ENCODE data around the gene RBBP8NL. TPM values are rescaled to one million over a fixed set of nuclear protein-coding genes. Genes with fewer than 3 reads are reported as not detected.

The RBBP8NL gene
- total and polyA plus RNA-seq, 2 donors (not counting 1 experiment from before 2014, with no cell fraction given): not detected

- H4K20me1 ChIP-seq (ENCODE audit: control insufficient read depth, extremely low read depth, insufficient read depth, low read length): no peaks in the 10 kb centered on the region
- H3K9me3 ChIP-seq (ENCODE audit: control insufficient read depth, insufficient read depth, low read depth, low read length): no peaks in the 10 kb centered on the region
- H3K27ac ChIP-seq (ENCODE audit: insufficient read depth, low read length): no peak overlapping the region
- no peak overlapping the region for H3K9ac ChIP-seq (ENCODE audit: insufficient read depth, low read length)
- no peaks in the 10 kb centered on the region for H3K27me3 ChIP-seq (ENCODE audit: control insufficient read depth, insufficient read depth, low read length)
- H3K79me2 ChIP-seq (ENCODE audit: control insufficient read depth, insufficient read depth, low read length): no peaks in the 10 kb centered on the region
- no peaks in the 10 kb centered on the region for H3K36me3 ChIP-seq (ENCODE audit: control insufficient read depth, insufficient read depth, low read length)
- no peaks in the 10 kb centered on the region for H3K4me1 ChIP-seq (ENCODE audit: control insufficient read depth, extremely low read depth, insufficient read depth, low read length)
- no peak for DNase-seq (ENCODE audit: low read depth in 2 of 2)
- no peak overlapping the region for H3K4me2 ChIP-seq (ENCODE audit: extremely low read depth, insufficient read depth, low read length)
- H3K4me3 ChIP-seq (replicated peaks in 1 of 4; ENCODE audit: control extremely low read depth in 1 of 4, insufficient read depth in 1 of 4, low read depth in 3 of 4, low read length in 4 of 4): no peak overlapping the region
- TF ChIP-seq EZH2 (IDR thresholded peaks at IDR 0.05; ENCODE audit: low read length, missing control alignments): no peak
- TF ChIP-seq, protein P1, sequence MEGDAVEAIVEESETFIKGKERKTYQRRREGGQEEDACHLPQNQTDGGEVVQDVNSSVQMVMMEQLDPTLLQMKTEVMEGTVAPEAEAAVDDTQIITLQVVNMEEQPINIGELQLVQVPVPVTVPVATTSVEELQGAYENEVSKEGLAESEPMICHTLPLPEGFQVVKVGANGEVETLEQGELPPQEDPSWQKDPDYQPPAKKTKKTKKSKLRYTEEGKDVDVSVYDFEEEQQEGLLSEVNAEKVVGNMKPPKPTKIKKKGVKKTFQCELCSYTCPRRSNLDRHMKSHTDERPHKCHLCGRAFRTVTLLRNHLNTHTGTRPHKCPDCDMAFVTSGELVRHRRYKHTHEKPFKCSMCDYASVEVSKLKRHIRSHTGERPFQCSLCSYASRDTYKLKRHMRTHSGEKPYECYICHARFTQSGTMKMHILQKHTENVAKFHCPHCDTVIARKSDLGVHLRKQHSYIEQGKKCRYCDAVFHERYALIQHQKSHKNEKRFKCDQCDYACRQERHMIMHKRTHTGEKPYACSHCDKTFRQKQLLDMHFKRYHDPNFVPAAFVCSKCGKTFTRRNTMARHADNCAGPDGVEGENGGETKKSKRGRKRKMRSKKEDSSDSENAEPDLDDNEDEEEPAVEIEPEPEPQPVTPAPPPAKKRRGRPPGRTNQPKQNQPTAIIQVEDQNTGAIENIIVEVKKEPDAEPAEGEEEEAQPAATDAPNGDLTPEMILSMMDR (conservative IDR thresholded peaks at IDR 0.05 in 1 of 2, IDR thresholded peaks at IDR 0.05 in 1 of 2; ENCODE audit: low read depth in 1 of 2, low read length in 2 of 2): no peak
- no peak overlapping the region for H2AFZ ChIP-seq (ENCODE audit: low read length)
Observed at GRCh38 chr20:62422636-62423325, 4.6 kb downstream of the RBBP8NL start.

- TF ChIP-seq, protein P1 (conservative IDR thresholded peaks at IDR 0.05 in 1 of 2, IDR thresholded peaks at IDR 0.05 in 1 of 2; ENCODE audit: low read depth in 1 of 2, low read length in 2 of 2): no peak
- no peak for TF ChIP-seq EZH2 (IDR thresholded peaks at IDR 0.05; ENCODE audit: low read length, missing control alignments)
- Histone ChIP-seq H3K4me2 (ENCODE audit: extremely low read depth, insufficient read depth, low read length) (no peak overlapping the region), H3K27me3 (ENCODE audit: control insufficient read depth, insufficient read depth, low read length) (no peaks in the 10 kb centered on the region)
Observed at GRCh38 chr20:62421716-62421990, 5.7 kb downstream of the RBBP8NL start.

GRCh38 chr20:62420846-62421715 lies 6.3 kb downstream of the RBBP8NL start:
- Histone ChIP-seq H3K27me3 (ENCODE audit: control insufficient read depth, insufficient read depth, low read length) (no peaks in the 10 kb centered on the region), H3K79me2 (ENCODE audit: control insufficient read depth, insufficient read depth, low read length) (no peaks in the 10 kb centered on the region), H3K9me3 (ENCODE audit: control insufficient read depth, insufficient read depth, low read depth, low read length) (no peaks in the 10 kb centered on the region), H3K36me3 (ENCODE audit: control insufficient read depth, insufficient read depth, low read length) (no peaks in the 10 kb centered on the region), H3K27ac (ENCODE audit: insufficient read depth, low read length) (no peak overlapping the region), H3K4me3 (replicated peaks in 1 of 4; ENCODE audit: control extremely low read depth in 1 of 4, insufficient read depth in 1 of 4, low read depth in 3 of 4, low read length in 4 of 4) (no peak overlapping the region), H3K9ac (ENCODE audit: insufficient read depth, low read length) (no peak overlapping the region), H3K4me2 (ENCODE audit: extremely low read depth, insufficient read depth, low read length) (no peak overlapping the region), H2AFZ (ENCODE audit: low read length) (no peak overlapping the region), H3K4me1 (ENCODE audit: control insufficient read depth, extremely low read depth, insufficient read depth, low read length) (no peaks in the 10 kb centered on the region), H4K20me1 (ENCODE audit: control insufficient read depth, extremely low read depth, insufficient read depth, low read length) (no peaks in the 10 kb centered on the region)
- TF ChIP-seq, protein P1 (conservative IDR thresholded peaks at IDR 0.05 in 1 of 2, IDR thresholded peaks at IDR 0.05 in 1 of 2; ENCODE audit: low read depth in 1 of 2, low read length in 2 of 2): no peak
- no peak for TF ChIP-seq EZH2 (IDR thresholded peaks at IDR 0.05; ENCODE audit: low read length, missing control alignments)
- DNase-seq (ENCODE audit: low read depth in 2 of 2): no peak

More at GRCh38 chr20:62421716-62421990, 5.7 kb downstream of the RBBP8NL start:
- no peaks in the 10 kb centered on the region for H4K20me1 ChIP-seq (ENCODE audit: control insufficient read depth, extremely low read depth, insufficient read depth, low read length)
- no peak overlapping the region for H2AFZ ChIP-seq (ENCODE audit: low read length)
- no peak overlapping the region for H3K9ac ChIP-seq (ENCODE audit: insufficient read depth, low read length)
- no peaks in the 10 kb centered on the region for H3K36me3 ChIP-seq (ENCODE audit: control insufficient read depth, insufficient read depth, low read length)
- H3K27ac ChIP-seq (ENCODE audit: insufficient read depth, low read length): no peak overlapping the region
- H3K4me3 ChIP-seq (replicated peaks in 1 of 4; ENCODE audit: control extremely low read depth in 1 of 4, insufficient read depth in 1 of 4, low read depth in 3 of 4, low read length in 4 of 4): no peak overlapping the region
- H3K4me1 ChIP-seq (ENCODE audit: control insufficient read depth, extremely low read depth, insufficient read depth, low read length): no peaks in the 10 kb centered on the region
- H3K9me3 ChIP-seq (ENCODE audit: control insufficient read depth, insufficient read depth, low read depth, low read length): no peaks in the 10 kb centered on the region
- H3K79me2 ChIP-seq (ENCODE audit: control insufficient read depth, insufficient read depth, low read length): no peaks in the 10 kb centered on the region
- DNase-seq (ENCODE audit: low read depth in 2 of 2): no peak

Measured in fibroblast of lung (primary cell).